K562 (cell line): ENCODE data around the gene STEAP1B. TPM values are rescaled to one million over a fixed set of nuclear protein-coding genes. Genes with fewer than 3 reads are reported as not detected.
"Not testable (repeated sequence)": the region's sequence is repeated elsewhere in the genome, so short reads cannot be mapped to it uniquely, and the experiment has no call there.

Experiments used
- ATAC-seq: fragments of 200-7000 bp; cut with Tn5 transposase; 3 replicates; pipeline ENCODE4 v1.9.1; 2020; ENCODE audit warnings: moderate library complexity
- BruUV-seq: library from RNA; stranded (reverse); fragments of 400-500 nt; replicated peaks from 2 replicates; lab custom pipeline; 2021; lab: Mats Ljungman, UMichigan
- CTCF ChIA-PET: fragments of 300-600 bp; formaldehyde crosslinking; extraction: SDS; loops from one replicate; lab custom pipeline; 2021; ENCODE audit warnings: low intra/inter-chr PET ratio; lab: Yijun Ruan, JAX
- POLR2A ChIA-PET: fragments of 300-600, 350-650 bp; sonication (Branson Sonifier 250); formaldehyde crosslinking; extraction: SDS; loops from one replicate; lab custom pipeline; 2021; ENCODE audit warnings: antibody characterized with exemption, inconsistent platforms; lab: Yijun Ruan, JAX
- DNase-seq, 4 experiments: peaks; one replicate each; pipeline versions ENCODE4 v3.0.0 to v3.0.0-alpha.2; 2011 to 2018; ENCODE audit warnings: low spot score in 3 of 4, mixed read lengths in 3 of 4; ENCODE audit errors: extremely low read depth in 1 of 4
- FAIRE-seq: peaks from 2 replicates; lab custom pipeline; 2011; peaks lifted over from hg19 to GRCh38; lab: Jason Lieb, UNC
- H2AFZ ChIP-seq: 2 replicates; pipeline ENCODE4 v1.6.0; 2011; ENCODE audit warnings: low read depth, low read length, control low read depth, inconsistent platforms
- H3K27ac ChIP-seq: fragments of 200-600 bp; 3 replicates; pipeline ENCODE4 v1.8.0; 2011; ENCODE audit warnings: low read depth, mild to moderate bottlenecking, control low read depth, inconsistent platforms, low read length, moderate library complexity, mixed read lengths; ENCODE audit errors: extremely low read depth
- H3K27me3 ChIP-seq, 2 experiments: fragments of 300-600 bp in 1 of 2; 2 replicates in 1 of 2; 3 replicates in 1 of 2; pipeline versions ENCODE4 v1.6.0 to v1.8.0; 2011; ENCODE audit warnings: inconsistent platforms in 2 of 2, low read length in 2 of 2, mild to moderate bottlenecking in 1 of 2, mixed read lengths in 1 of 2, moderate library complexity in 1 of 2; ENCODE audit not compliant: control insufficient read depth in 2 of 2, insufficient read depth in 2 of 2
- H3K36me3 ChIP-seq: fragments of 300-600 bp; 3 replicates; pipeline ENCODE4 v1.8.0; 2011; ENCODE audit warnings: mild to moderate bottlenecking, low read length, inconsistent platforms; ENCODE audit not compliant: control insufficient read depth, insufficient read depth
- H3K4me1 ChIP-seq, 2 experiments: fragments of 200-600 bp in 1 of 2; replicated peaks in 1 of 2; 2 replicates in 1 of 2; 3 replicates in 1 of 2; pipeline versions ENCODE4 v1.5.1 to v1.8.0; 2011; ENCODE audit warnings: inconsistent platforms in 2 of 2, low read length in 2 of 2, mild to moderate bottlenecking in 1 of 2, mixed read lengths in 1 of 2, moderate library complexity in 1 of 2; ENCODE audit not compliant: control insufficient read depth in 2 of 2, insufficient read depth in 2 of 2
- H3K4me2 ChIP-seq: 2 replicates; pipeline ENCODE4 v1.6.1; 2011; ENCODE audit warnings: low read length, control low read depth, inconsistent platforms, mixed read lengths; ENCODE audit not compliant: insufficient read depth
- H3K4me3 ChIP-seq: fragments of 200-600 bp; sonication (generic), shearing (Covaris generic); 2 replicates; pipeline ENCODE4 v1.5.1; 2016; ENCODE audit warnings: control low read depth, inconsistent platforms
- H3K79me2 ChIP-seq: fragments of 200-600 bp; 3 replicates; pipeline ENCODE4 v1.8.0; 2011; ENCODE audit warnings: low read length, inconsistent platforms; ENCODE audit not compliant: control insufficient read depth, insufficient read depth
- H3K9ac ChIP-seq, 2 experiments: 2 replicates each; pipeline versions ENCODE4 v1.6.0 to v1.6.1; 2011; ENCODE audit warnings: low read depth in 2 of 2, low read length in 2 of 2, control low read depth in 1 of 2, inconsistent platforms in 1 of 2, mild to moderate bottlenecking in 1 of 2, mixed read lengths in 1 of 2; ENCODE audit not compliant: insufficient read depth in 1 of 2
- H3K9me1 ChIP-seq: one replicate; pipeline ENCODE4 v1.6.0; 2011; ENCODE audit warnings: inconsistent platforms, mild to moderate bottlenecking, low read length, moderate library complexity; ENCODE audit not compliant: control insufficient read depth, insufficient read depth
- H3K9me3 ChIP-seq: replicated peaks from 2 replicates; pipeline ENCODE4 v1.5.1; 2011; ENCODE audit warnings: low read depth, low read length, inconsistent platforms; ENCODE audit not compliant: control insufficient read depth, insufficient read depth
- H4K20me1 ChIP-seq: replicated peaks from 2 replicates; pipeline ENCODE4 v1.6.1; 2011; ENCODE audit warnings: low read length, inconsistent platforms, mixed read lengths; ENCODE audit not compliant: control insufficient read depth, insufficient read depth
- WGBS: fragments of 100-300 bp; shearing (Covaris generic); methylation state at CpG from one replicate; pipeline ENCODE4 v1.1.6; 2016; ENCODE audit warnings: low coverage, mixed read lengths; ENCODE audit not compliant: insufficient coverage; ENCODE audit errors: missing lambda C conversion rate; 5-methylcytosine and 5-hydroxymethylcytosine counted together
- in situ Hi-C: fragments of 300-500 bp; cut with MboI; formaldehyde crosslinking; loops from 4 replicates; pipeline ENCODE4 v1.15.0; 2018; ENCODE audit warnings: inconsistent platforms, mixed read lengths
- intact Hi-C: fragments of 100-400 bp; cut with micrococcal nuclease; formaldehyde crosslinking; loops from 2 replicates; pipeline ENCODE4 v1.14.2; 2022
- polyA plus RNA-seq, 8 experiments: library from polyadenylated mRNA; depleted of rRNA in 4 of 8; stranded (reverse) in 5 of 8; unstranded in 3 of 8; fragments of >200 nt; fragmentation: Nextera tagmentation in 2 of 8; fragmentation: Illumina TruSeq in 1 of 8; extraction: Ambion mirVana in 2 of 8; extraction: Trizol in 1 of 8; gene quantifications; 2 replicates each; pipeline versions ENCODE4 v1.2.1 to v1.2.3, GENCODE V29; 2011 to 2014; ENCODE audit warnings: inconsistent platforms in 1 of 8, missing spikeins in 1 of 8
- total RNA-seq, 7 experiments: library from RNA; depleted of rRNA in 6 of 7; stranded (reverse); fragments of >200 nt in 6 of 7; fragmentation: Illumina TruSeq in 2 of 7; extraction: Trizol in 2 of 7; gene quantifications; 2 replicates each; pipeline versions ENCODE4 v1.2.1 to v1.2.3, GENCODE V29; 2011 to 2021; ENCODE audit warnings: low replicate concordance in 1 of 7

STEAP1B gene
- total and polyA plus RNA-seq, 9 of the 15 experiments (the other 6 are each of a cell fraction or from before 2014, with no cell fraction given), result 20.0 to 38.5 (median 30.6) TPM

- intact Hi-C loops, result not testable (repeated sequence)
- WGBS, result 27% methylated on average over 4 of the region's 4 CpGs
These were observed 17.0 kb upstream of the STEAP1B start for GRCh38 chr7:22516950-22517349.

GRCh38 chr7:22514963-22515362 is 15.0 kb upstream of the STEAP1B start:
- intact Hi-C loops, H4K20me1 ChIP-seq, in situ Hi-C loops, H3K4me3 ChIP-seq, H3K9me3 ChIP-seq, H3K79me2 ChIP-seq, H2AFZ ChIP-seq, H3K9ac ChIP-seq, H3K27ac ChIP-seq, ATAC-seq, H3K4me1 ChIP-seq, CTCF ChIA-PET, FAIRE-seq, H3K36me3 ChIP-seq, H3K9me1 ChIP-seq, H3K4me2 ChIP-seq, DNase-seq, H3K27me3 ChIP-seq, BruUV-seq, POLR2A ChIA-PET: not testable (repeated sequence)
- 20% methylated on average over 1 of the region's 1 CpG for WGBS

More at GRCh38 chr7:22516950-22517349, 17.0 kb upstream of the STEAP1B start:
- CTCF ChIA-PET, BruUV-seq, ATAC-seq, H3K36me3 ChIP-seq, FAIRE-seq, DNase-seq, H3K4me3 ChIP-seq, H4K20me1 ChIP-seq, H3K4me1 ChIP-seq, H3K27ac ChIP-seq, H3K9me1 ChIP-seq, H3K4me2 ChIP-seq, H3K27me3 ChIP-seq, H3K79me2 ChIP-seq, H3K9ac ChIP-seq, H3K9me3 ChIP-seq, POLR2A ChIA-PET, H2AFZ ChIP-seq, in situ Hi-C loops: not testable (repeated sequence)

- POLR2A ChIA-PET, H4K20me1 ChIP-seq, CTCF ChIA-PET, BruUV-seq, H3K4me2 ChIP-seq, H3K27ac ChIP-seq, H3K4me3 ChIP-seq, H2AFZ ChIP-seq, H3K79me2 ChIP-seq, FAIRE-seq, intact Hi-C loops, ATAC-seq, H3K9me3 ChIP-seq, DNase-seq, in situ Hi-C loops, H3K4me1 ChIP-seq, H3K36me3 ChIP-seq, H3K9me1 ChIP-seq, H3K9ac ChIP-seq, H3K27me3 ChIP-seq: not testable (repeated sequence)
- 26% methylated on average over 3 of the region's 3 CpGs for WGBS
These were observed 7.3 kb upstream of the STEAP1B start for GRCh38 chr7:22507320-22507719.

- H2AFZ ChIP-seq, ATAC-seq, H3K9me1 ChIP-seq, H3K27me3 ChIP-seq, CTCF ChIA-PET, intact Hi-C loops, DNase-seq, H3K79me2 ChIP-seq, in situ Hi-C loops, BruUV-seq, FAIRE-seq, H3K9ac ChIP-seq, H3K27ac ChIP-seq, POLR2A ChIA-PET, H3K4me2 ChIP-seq, H3K4me3 ChIP-seq, H3K36me3 ChIP-seq, H4K20me1 ChIP-seq, H3K9me3 ChIP-seq, H3K4me1 ChIP-seq: not testable (repeated sequence)
- WGBS, result 53% methylated on average over 6 of the region's 9 CpGs
These were observed 6.5 kb upstream of the STEAP1B start for GRCh38 chr7:22506316-22507020.
